Neutrophil (primary cell): ENCODE data around the gene KLHL3.
A peak's percentile ranks its signal among the peaks of the same experiment; 100 is the strongest.

Experiments used
- H3K27ac ChIP-seq: fragments of 200-600 bp; sonication (generic); 2 replicates; pipeline ENCODE4 v1.5.1; 2016; ENCODE audit warnings: mild to moderate bottlenecking, moderate library complexity
- H3K27me3 ChIP-seq: fragments of 200-600 bp; sonication (generic); 2 replicates; pipeline ENCODE4 v1.6.0; 2016; ENCODE audit warnings: mild to moderate bottlenecking
- H3K36me3 ChIP-seq: fragments of 200-600 bp; sonication (generic); 2 replicates; pipeline ENCODE4 v1.5.1; 2017
- H3K4me1 ChIP-seq, 2 experiments: fragments of 200-600 bp in 1 of 2; sonication (generic) in 1 of 2; 1 replicate in 1 of 2; 2 replicates in 1 of 2; pipeline versions ENCODE4 v1.5.1 to v1.6.1; 2013 to 2016; ENCODE audit warnings: low read depth in 1 of 2, low read length in 1 of 2, mild to moderate bottlenecking in 1 of 2, moderate library complexity in 1 of 2; ENCODE audit not compliant: control insufficient read depth in 1 of 2, insufficient read depth in 1 of 2
- H3K4me3 ChIP-seq, 2 experiments: fragments of 200-600 bp in 1 of 2; sonication (generic) in 1 of 2; 1 replicate in 1 of 2; 2 replicates in 1 of 2; pipeline ENCODE4 v1.5.1; 2013 to 2016; ENCODE audit warnings: low read depth in 1 of 2, low read length in 1 of 2, mild to moderate bottlenecking in 1 of 2, moderate library complexity in 1 of 2
- H3K9me3 ChIP-seq: fragments of 200-600 bp; sonication (generic); 2 replicates; pipeline ENCODE4 v1.5.1; 2016
- CTCF ChIP-seq: fragments of 200-600 bp; sonication (generic); IDR thresholded peaks from 2 replicates; pipeline ENCODE4 v1.5.1; 2016; ENCODE audit warnings: antibody characterized with exemption

KLHL3 gene

GRCh38 chr5:137757634-137758033 lies 21.7 kb upstream of the KLHL3 start:
- peaks cover 13 to 16% of the 10 kb centered on the region in 2 experiments for H3K4me1 ChIP-seq
- H3K27ac ChIP-seq: no peak overlapping the region
- H3K27me3 ChIP-seq: no peaks in the 10 kb centered on the region
- no peak for TF ChIP-seq CTCF
- no peaks in the 10 kb centered on the region for H3K9me3 ChIP-seq
- H3K36me3 ChIP-seq: no peaks in the 10 kb centered on the region
- no peak overlapping the region for H3K4me3 ChIP-seq

DNA sequence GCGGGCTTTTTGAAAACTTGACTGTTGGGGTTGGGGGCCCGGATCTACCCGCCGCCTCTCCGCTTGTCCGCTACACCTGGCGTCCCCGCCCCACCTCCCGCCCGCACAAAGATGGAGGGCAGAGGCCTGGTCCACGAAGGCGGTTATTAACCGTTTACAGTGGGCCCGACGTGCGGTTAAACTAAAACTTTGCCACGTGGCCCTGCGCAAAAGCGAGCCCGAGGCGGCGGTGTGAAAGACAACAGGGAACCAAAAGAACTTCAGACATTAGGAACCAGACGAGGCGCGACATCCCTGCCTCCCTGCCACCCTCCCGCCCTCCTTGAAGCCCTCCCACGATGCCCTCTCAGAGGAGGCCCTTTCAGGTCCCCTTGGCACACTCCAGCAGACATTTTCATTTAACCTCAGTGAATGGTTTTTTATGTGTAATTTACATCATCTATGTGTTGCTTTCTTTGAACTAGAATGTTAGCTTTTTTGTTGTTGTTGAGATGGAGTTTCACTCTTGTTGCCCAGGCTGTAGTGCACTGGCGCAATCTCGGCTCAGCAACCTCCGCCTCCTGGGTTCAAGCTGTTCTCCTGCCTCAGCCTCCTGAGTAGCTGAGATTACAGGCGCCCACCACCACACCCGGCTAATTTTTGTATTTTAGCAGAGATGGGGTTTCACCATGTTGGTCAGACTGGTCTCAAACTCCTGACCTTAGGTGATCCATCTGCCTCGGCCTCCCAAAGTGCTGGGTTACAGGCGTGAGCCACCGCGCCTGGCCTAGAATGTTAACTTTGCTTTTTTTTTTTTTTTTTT lies 19.3 kb upstream of the KLHL3 start:
- Histone ChIP-seq H3K36me3 (no peaks in the 10 kb centered on the region), H3K27ac (peak overlapping the region; percentile 97), H3K4me1 (peaks cover 27 to 34% of the 10 kb centered on the region in 2 experiments), H3K4me3 (peak overlapping the region; percentile 87 to 92), H3K9me3 (no peaks in the 10 kb centered on the region), H3K27me3 (no peaks in the 10 kb centered on the region)
- no peak for TF ChIP-seq CTCF

GRCh38 chr5:137754188-137754960 lies 18.5 kb upstream of the KLHL3 start, which contains the start of gene HNRNPA0:
HNRNPA0 (minus strand) TSS chr5:137754363; CDS start chr5:137754066, 297 bp downstream.
- Histone ChIP-seq H3K27ac (peak within 1 kb of the TSS; percentile 97), H3K36me3 (no peaks in the 10 kb centered on the region), H3K4me3 (peak within 1 kb of the TSS; percentile 87 to 92), H3K4me1 (peaks cover 27 to 34% of the 10 kb centered on the region in 2 experiments), H3K27me3 (no peaks in the 10 kb centered on the region), H3K9me3 (no peaks in the 10 kb centered on the region)
- peak; percentile 37 for TF ChIP-seq CTCF

DNA sequence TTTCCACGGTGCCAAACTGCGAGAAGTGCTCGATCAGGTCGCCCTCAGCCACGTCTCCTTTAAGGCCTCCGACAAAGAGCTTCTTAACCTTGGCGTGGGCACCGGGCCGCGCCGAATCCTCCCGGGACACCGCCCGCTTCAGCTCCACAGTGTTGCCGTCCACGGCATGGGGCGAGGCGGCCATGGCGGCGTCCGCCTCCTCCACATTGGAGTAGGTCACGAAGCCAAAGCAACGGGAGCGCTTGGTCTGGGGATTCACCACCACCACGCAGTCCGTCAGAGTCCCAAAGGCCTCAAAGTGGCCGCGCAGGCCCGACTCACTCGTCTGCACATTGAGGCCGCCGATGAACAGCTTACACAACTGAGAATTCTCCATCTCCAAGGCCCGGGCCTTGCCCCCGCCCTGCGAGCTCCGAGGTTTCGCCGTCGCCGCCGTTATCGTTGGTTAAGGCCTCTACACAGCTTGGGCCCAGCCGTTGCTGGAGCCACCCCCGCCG lies 17.9 kb upstream of the KLHL3 start:
- TF ChIP-seq CTCF: no peak
- no peaks in the 10 kb centered on the region for H3K36me3 ChIP-seq

DNA sequence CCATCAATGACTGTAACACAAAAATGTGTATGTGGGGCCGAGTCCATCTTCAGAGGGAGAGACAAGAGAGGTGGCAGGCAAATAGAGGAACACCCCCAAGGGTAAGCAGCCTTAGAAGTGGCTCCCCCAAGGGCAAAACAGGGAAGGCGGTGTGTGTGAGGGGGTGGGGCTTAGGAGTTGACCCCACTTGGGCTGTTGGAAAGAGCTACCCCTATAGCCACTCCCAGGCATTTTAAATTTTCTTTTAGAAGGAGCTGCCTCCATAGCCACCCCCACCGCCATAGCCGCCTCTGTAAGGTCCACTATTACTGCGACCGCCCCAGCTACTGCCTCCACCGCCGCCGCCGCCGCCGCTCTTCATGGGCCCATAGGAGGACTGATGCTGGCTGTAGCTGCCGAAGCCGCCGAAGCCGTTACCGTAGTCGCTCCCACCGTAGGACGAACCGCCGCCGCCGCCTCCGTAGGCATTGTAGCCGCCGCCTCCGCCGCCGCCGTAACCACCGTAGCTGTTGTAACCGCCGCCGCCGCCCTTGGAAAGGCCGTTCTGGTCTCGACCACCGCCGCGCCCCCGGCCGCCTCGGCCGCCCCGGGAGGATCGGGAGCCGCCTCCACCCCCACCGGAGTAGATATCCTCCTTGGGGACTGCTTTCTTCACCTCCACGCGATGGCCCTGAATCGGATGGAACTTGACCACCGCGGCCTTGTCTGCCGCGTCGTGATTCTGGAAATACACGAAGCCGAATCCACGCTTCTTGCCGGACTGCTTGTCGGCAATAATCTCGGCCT lies 17.2 kb upstream of the KLHL3 start:
- peaks cover 27 to 37% of the 10 kb centered on the region in 2 experiments for H3K4me1 ChIP-seq
- no peaks in the 10 kb centered on the region for H3K9me3 ChIP-seq
- H3K36me3 ChIP-seq: no peaks in the 10 kb centered on the region
- TF ChIP-seq CTCF: no peak
- peak overlapping the region; percentile 87 to 92 for H3K4me3 ChIP-seq
- no peaks in the 10 kb centered on the region for H3K27me3 ChIP-seq
- peak overlapping the region; percentile 97 for H3K27ac ChIP-seq

More for the DNA sequence above, 17.9 kb upstream of the KLHL3 start:
- no peaks in the 10 kb centered on the region for H3K9me3 ChIP-seq
- no peaks in the 10 kb centered on the region for H3K27me3 ChIP-seq
- H3K4me1 ChIP-seq: peaks cover 27 to 34% of the 10 kb centered on the region in 2 experiments
- peak overlapping the region; percentile 87 to 92 for H3K4me3 ChIP-seq
- H3K27ac ChIP-seq: peak overlapping the region; percentile 97
